GM12878 (cell line): Measurements from ENCODE around the gene TIMM50.

Experiments used
- CEBPZ ChIP-seq: fragments of 150-350 bp; IDR thresholded peaks from 2 replicates; pipeline ENCODE4 v1.6.1; 2016; ENCODE audit warnings: low read depth, low read length
- CTCF ChIP-seq, 3 experiments: IDR thresholded peaks in 2 of 3; conservative IDR thresholded peaks in 1 of 3; 2 replicates each; pipeline ENCODE4 v1.5.1; 2011; ENCODE audit warnings: low read depth in 3 of 3, low read length in 3 of 3, mild to moderate bottlenecking in 3 of 3, control low read depth in 2 of 3, moderate library complexity in 2 of 3, inconsistent platforms in 1 of 3, mixed read lengths in 1 of 3; ENCODE audit not compliant: control insufficient read depth in 2 of 3, insufficient read depth in 1 of 3; ENCODE audit errors: extremely low read depth in 1 of 3
- NFYA ChIP-seq: IDR thresholded peaks from 2 replicates; pipeline ENCODE4 v1.6.1; 2011; ENCODE audit warnings: low read depth, mild to moderate bottlenecking, low read length, improper control_type of control experiment, borderline replicate concordance
- RB1 ChIP-seq: fragments of 450-650 bp; formaldehyde crosslinking; IDR thresholded peaks from 2 replicates; pipeline ENCODE4 v1.6.1; 2017; ENCODE audit warnings: mild to moderate bottlenecking, borderline replicate concordance
- ZNF384 ChIP-seq: IDR thresholded peaks from 2 replicates; pipeline ENCODE4 v1.6.1; 2012; ENCODE audit warnings: low read depth, mild to moderate bottlenecking, low read length, improper control_type of control experiment, borderline replicate concordance

GRCh38 chr19:39509233-39509632 lies 28.6 kb downstream of the TIMM50 start:
- TF ChIP-seq ZNF384 (no peak), CEBPZ (no peak), CTCF (IDR thresholded peaks at IDR 0.05 in 2 of 3, conservative IDR thresholded peaks at IDR 0.05 in 1 of 3; ENCODE audit: control insufficient read depth in 2 of 3, extremely low read depth in 1 of 3, insufficient read depth in 1 of 3, low read depth in 3 of 3, low read length in 3 of 3) (no peak), NFYA (no peak), RB1 (no peak)
